ENCODE measurements around the gene LONRF2.

DNA sequence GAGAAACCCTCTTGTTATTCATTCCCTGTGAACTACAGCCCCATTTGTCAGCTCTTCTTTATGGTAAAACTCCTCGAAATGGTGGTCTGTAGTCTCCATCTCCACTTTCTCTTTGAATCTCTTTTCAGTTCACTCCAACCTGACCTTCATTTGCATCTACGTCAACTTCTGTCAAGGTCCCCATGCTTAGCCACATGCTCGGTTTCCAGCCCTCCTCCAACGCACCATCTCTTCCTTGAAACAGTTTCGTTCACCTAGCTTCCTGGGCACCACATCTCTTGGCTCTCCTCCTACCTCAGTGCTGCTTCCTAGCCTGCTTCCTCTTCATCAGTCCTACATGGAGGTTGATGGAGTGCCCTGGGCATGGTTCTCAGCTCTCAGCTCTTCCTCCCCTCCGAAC lies 98.8 kb downstream of the LONRF2 start:
- TF ChIP-seq, protein P1, sequence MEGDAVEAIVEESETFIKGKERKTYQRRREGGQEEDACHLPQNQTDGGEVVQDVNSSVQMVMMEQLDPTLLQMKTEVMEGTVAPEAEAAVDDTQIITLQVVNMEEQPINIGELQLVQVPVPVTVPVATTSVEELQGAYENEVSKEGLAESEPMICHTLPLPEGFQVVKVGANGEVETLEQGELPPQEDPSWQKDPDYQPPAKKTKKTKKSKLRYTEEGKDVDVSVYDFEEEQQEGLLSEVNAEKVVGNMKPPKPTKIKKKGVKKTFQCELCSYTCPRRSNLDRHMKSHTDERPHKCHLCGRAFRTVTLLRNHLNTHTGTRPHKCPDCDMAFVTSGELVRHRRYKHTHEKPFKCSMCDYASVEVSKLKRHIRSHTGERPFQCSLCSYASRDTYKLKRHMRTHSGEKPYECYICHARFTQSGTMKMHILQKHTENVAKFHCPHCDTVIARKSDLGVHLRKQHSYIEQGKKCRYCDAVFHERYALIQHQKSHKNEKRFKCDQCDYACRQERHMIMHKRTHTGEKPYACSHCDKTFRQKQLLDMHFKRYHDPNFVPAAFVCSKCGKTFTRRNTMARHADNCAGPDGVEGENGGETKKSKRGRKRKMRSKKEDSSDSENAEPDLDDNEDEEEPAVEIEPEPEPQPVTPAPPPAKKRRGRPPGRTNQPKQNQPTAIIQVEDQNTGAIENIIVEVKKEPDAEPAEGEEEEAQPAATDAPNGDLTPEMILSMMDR (conservative IDR thresholded peaks at IDR 0.05 in 1 of 2, IDR thresholded peaks at IDR 0.05 in 1 of 2; ENCODE audit: low read depth in 1 of 2, low read length in 2 of 2) = no peak
- no peak for TF ChIP-seq EZH2 (IDR thresholded peaks at IDR 0.05; ENCODE audit: low read length, missing control alignments)

Data from fibroblast of lung (primary cell).